Measurements from ENCODE around the gene NLGN4X. TPM values are rescaled to one million over a fixed set of nuclear protein-coding genes. Genes with fewer than 3 reads are reported as not detected.

NLGN4X gene
- total and polyA plus RNA-seq, 8 donors: 0.11 to 1.4 (median 0.48) TPM

GRCh38 chrX:6015423-6015822 is 213.2 kb downstream of the NLGN4X start:
- DNase-seq (no peak), ATAC-seq (no peak), FAIRE-seq (no peak)
- H3K4me3 ChIP-seq: no peak overlapping the region
- 55 to 62% methylated on average over 5 of the region's 5 CpGs for WGBS, 2 donors
- peaks cover 0 to 6% (median 0%) of the 10 kb centered on the region in 4 donors for H3K27me3 ChIP-seq
- no peaks in the 10 kb centered on the region for H3K9me3 ChIP-seq
- intact Hi-C loops (cut with DNase I): no loop called here
- H3K27ac ChIP-seq: no peak overlapping the region
- no peaks in the 10 kb centered on the region for H3K4me1 ChIP-seq
- H3K36me3 ChIP-seq: no peaks in the 10 kb centered on the region
- no peak for TF ChIP-seq CTCF (IDR thresholded peaks at IDR 0.05)

- no peak for ATAC-seq
- 78 to 91% methylated on average over 2 of the region's 2 CpGs for WGBS, 2 donors
- DNase-seq: no peak
- H3K27me3 ChIP-seq: peaks cover 0 to 9% (median 0%) of the 10 kb centered on the region in 4 donors
- no peaks in the 10 kb centered on the region for H3K36me3 ChIP-seq
- no peaks in the 10 kb centered on the region for H3K9me3 ChIP-seq
- no peaks in the 10 kb centered on the region for H3K4me1 ChIP-seq
- no peak for FAIRE-seq
- H3K4me3 ChIP-seq: no peak overlapping the region
- H3K27ac ChIP-seq: no peak overlapping the region
- no peak for TF ChIP-seq CTCF (IDR thresholded peaks at IDR 0.05)
- intact Hi-C loops (cut with DNase I): no loop called here
These were observed 216.3 kb downstream of the NLGN4X start for GRCh38 chrX:6012357-6012756.

GRCh38 chrX:6005856-6006255 is 222.8 kb downstream of the NLGN4X start:
- Histone ChIP-seq H3K9me3 (no peaks in the 10 kb centered on the region), H3K4me1 (no peaks in the 10 kb centered on the region), H3K4me3 (no peak overlapping the region), H3K27ac (no peak overlapping the region), H3K27me3 (peaks cover 0 to 4% (median 2%) of the 10 kb centered on the region in 4 donors), H3K36me3 (no peaks in the 10 kb centered on the region)
- intact Hi-C loops (cut with DNase I): no loop called here
- TF ChIP-seq CTCF (IDR thresholded peaks at IDR 0.05): no peak
- no peak for ATAC-seq
- no peak for FAIRE-seq
- DNase-seq: no peak

GRCh38 chrX:6004529-6004928 is 224.1 kb downstream of the NLGN4X start:
- Histone ChIP-seq H3K36me3 (no peaks in the 10 kb centered on the region), H3K27me3 (peaks cover 0 to 4% (median 0%) of the 10 kb centered on the region in 4 donors), H3K27ac (no peak overlapping the region), H3K4me3 (no peak overlapping the region), H3K4me1 (no peaks in the 10 kb centered on the region), H3K9me3 (no peaks in the 10 kb centered on the region)
- ATAC-seq (no peak), DNase-seq (no peak), FAIRE-seq (no peak)
- TF ChIP-seq CTCF (IDR thresholded peaks at IDR 0.05): no peak
- WGBS, 2 donors: 44 to 64% methylated on average over 4 of the region's 4 CpGs
- intact Hi-C loops (cut with DNase I): no loop called here

GRCh38 chrX:6002056-6002455 is 226.6 kb downstream of the NLGN4X start:
- no peaks in the 10 kb centered on the region for H3K9me3 ChIP-seq
- no peaks in the 10 kb centered on the region for H3K4me1 ChIP-seq
- H3K27ac ChIP-seq: no peak overlapping the region
- no peak overlapping the region for H3K4me3 ChIP-seq
- DNase-seq (no peak), FAIRE-seq (no peak), ATAC-seq (no peak)
- 61 to 64% methylated on average over 5 of the region's 5 CpGs for WGBS, 2 donors
- TF ChIP-seq CTCF (IDR thresholded peaks at IDR 0.05): no peak
- no peaks in the 10 kb centered on the region for H3K36me3 ChIP-seq
- intact Hi-C loops (cut with DNase I): no loop called here
- H3K27me3 ChIP-seq: peaks cover 0 to 4% (median 0%) of the 10 kb centered on the region in 4 donors

Data from pancreas (tissue), 10 donors.